Peyer's patch (tissue), 4 donors: ENCODE data around the gene GTPBP1.

Experiments
- POLR2A ChIP-seq, 2 donors: fragments of 450-650 bp; IDR thresholded peaks; one replicate each; pipeline ENCODE4 v1.5.1; 2017; ENCODE audit warnings: antibody characterized with exemption in 2 of 2, mild to moderate bottlenecking in 2 of 2, moderate library complexity in 2 of 2
- TF ChIP-seq, protein P1 (sequence below), 6 experiments: fragments of 450-650 bp in 4 of 6; fragments of 200-600 bp in 2 of 6; sonication (generic) in 1 of 6; IDR thresholded peaks; one replicate each; pipeline ENCODE4 v1.5.1; 2017 to 2019; ENCODE audit warnings: antibody characterized with exemption in 6 of 6, mild to moderate bottlenecking in 3 of 6, moderate library complexity in 1 of 6

DNA sequence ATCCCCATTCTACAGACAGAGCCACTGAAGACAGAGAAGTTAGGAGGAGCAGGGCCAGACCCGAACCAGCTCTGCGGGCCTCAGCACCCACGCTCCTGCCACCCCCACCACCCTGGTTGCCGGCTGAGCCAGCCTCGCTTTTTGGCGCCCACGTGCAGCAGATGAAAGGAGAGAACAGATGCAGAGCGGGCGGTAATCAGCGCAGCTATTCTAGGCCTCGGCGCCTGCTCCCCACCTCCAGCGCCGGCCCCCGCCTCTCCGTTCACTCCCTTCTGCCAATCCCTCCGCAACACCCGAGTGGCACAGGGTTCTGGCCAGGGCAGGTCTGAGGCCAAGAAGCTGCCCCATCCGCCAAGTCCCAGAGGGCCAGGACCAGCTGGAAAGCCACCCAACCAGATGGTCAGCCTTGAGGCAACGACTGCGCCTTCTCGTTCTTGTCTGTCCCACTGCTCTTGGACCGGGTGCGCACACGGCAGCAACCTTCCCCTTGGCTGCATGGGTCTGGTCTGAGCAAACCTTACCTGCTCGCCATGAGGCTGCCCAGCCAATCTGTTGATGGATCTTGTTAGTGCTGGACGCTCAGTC is 71.4 kb downstream of the GTPBP1 start:
- TF ChIP-seq, protein P1, sequence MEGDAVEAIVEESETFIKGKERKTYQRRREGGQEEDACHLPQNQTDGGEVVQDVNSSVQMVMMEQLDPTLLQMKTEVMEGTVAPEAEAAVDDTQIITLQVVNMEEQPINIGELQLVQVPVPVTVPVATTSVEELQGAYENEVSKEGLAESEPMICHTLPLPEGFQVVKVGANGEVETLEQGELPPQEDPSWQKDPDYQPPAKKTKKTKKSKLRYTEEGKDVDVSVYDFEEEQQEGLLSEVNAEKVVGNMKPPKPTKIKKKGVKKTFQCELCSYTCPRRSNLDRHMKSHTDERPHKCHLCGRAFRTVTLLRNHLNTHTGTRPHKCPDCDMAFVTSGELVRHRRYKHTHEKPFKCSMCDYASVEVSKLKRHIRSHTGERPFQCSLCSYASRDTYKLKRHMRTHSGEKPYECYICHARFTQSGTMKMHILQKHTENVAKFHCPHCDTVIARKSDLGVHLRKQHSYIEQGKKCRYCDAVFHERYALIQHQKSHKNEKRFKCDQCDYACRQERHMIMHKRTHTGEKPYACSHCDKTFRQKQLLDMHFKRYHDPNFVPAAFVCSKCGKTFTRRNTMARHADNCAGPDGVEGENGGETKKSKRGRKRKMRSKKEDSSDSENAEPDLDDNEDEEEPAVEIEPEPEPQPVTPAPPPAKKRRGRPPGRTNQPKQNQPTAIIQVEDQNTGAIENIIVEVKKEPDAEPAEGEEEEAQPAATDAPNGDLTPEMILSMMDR (IDR thresholded peaks at IDR 0.05), result no peak
- TF ChIP-seq POLR2A (IDR thresholded peaks at IDR 0.05), result no peak
